PC-9 (cell line): ENCODE measurements around the gene VSIG4.

Source experiments
- EZH2 ChIP-seq: fragments of 200-600 bp; sonication (generic); IDR thresholded peaks from 2 replicates; pipeline ENCODE4 v1.8.0; 2017; ENCODE audit warnings: antibody characterized with exemption, low read depth
- TF ChIP-seq, protein P1 (sequence below): fragments of 200-600 bp; sonication (generic); conservative IDR thresholded peaks from 2 replicates; pipeline ENCODE4 v1.6.1; 2017; ENCODE audit warnings: mixed run types, antibody characterized with exemption, mild to moderate bottlenecking, moderate library complexity

DNA sequence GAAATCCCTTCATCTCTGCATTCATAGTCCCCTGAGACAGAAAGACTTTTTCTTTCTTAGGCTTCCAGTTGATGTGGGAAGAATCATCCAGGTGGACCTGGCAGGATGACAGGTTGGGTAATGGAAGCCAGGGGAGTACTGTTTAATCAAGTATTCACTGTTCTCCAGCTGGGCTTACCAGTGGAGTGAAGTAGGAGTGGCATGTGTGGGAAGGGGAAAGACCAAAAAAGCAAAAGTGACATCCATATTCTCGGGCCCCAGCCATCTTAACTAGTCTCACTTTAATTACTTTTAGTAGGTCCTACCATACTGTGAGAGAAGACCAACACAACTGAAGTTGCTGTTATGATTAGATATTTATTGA is 18.5 kb downstream of the VSIG4 start:
- TF ChIP-seq, protein P1, sequence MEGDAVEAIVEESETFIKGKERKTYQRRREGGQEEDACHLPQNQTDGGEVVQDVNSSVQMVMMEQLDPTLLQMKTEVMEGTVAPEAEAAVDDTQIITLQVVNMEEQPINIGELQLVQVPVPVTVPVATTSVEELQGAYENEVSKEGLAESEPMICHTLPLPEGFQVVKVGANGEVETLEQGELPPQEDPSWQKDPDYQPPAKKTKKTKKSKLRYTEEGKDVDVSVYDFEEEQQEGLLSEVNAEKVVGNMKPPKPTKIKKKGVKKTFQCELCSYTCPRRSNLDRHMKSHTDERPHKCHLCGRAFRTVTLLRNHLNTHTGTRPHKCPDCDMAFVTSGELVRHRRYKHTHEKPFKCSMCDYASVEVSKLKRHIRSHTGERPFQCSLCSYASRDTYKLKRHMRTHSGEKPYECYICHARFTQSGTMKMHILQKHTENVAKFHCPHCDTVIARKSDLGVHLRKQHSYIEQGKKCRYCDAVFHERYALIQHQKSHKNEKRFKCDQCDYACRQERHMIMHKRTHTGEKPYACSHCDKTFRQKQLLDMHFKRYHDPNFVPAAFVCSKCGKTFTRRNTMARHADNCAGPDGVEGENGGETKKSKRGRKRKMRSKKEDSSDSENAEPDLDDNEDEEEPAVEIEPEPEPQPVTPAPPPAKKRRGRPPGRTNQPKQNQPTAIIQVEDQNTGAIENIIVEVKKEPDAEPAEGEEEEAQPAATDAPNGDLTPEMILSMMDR: no peak
- no peak for TF ChIP-seq EZH2
